Gastrocnemius medialis (tissue), 4 donors: ENCODE measurements around the gene CLCA2. TPM values are rescaled to one million over a fixed set of nuclear protein-coding genes. Genes with fewer than 3 reads are reported as not detected.

ENCODE experiments used
- ATAC-seq, 2 donors: fragments of 150-250 bp; one replicate each; pipeline ENCODE4 v1.9.1; 2016
- DNase-seq, 2 donors: peaks; one replicate each; pipeline ENCODE4 v3.0.0-alpha.2; 2019
- H3K27ac ChIP-seq, 4 donors: fragments of 200-600 bp; sonication (generic); 1 replicate in 1 of 4; 2 replicates in 3 of 4; pipeline ENCODE4 v1.5.1; 2016 to 2018; ENCODE audit warnings: mild to moderate bottlenecking in 2 of 4, moderate library complexity in 1 of 4
- H3K27me3 ChIP-seq, 3 donors: fragments of 200-600 bp; sonication (generic) in 2 of 3; 1 replicate in 1 of 3; 2 replicates in 2 of 3; pipeline versions ENCODE4 v1.5.1 to v1.6.0; 2016 to 2019; ENCODE audit warnings: mild to moderate bottlenecking in 1 of 3, moderate library complexity in 1 of 3
- H3K36me3 ChIP-seq, 2 donors: fragments of 200-600 bp; sonication (generic) in 1 of 2; one replicate each; pipeline ENCODE4 v1.5.1; 2017 to 2018
- H3K4me1 ChIP-seq, 2 donors: fragments of 200-600 bp; sonication (generic) in 1 of 2; one replicate each; pipeline ENCODE4 v1.5.1; 2016 to 2017; ENCODE audit warnings: mild to moderate bottlenecking in 2 of 2
- H3K4me3 ChIP-seq, 4 donors: fragments of 200-600 bp; sonication (generic) in 3 of 4; 1 replicate in 1 of 4; 2 replicates in 3 of 4; pipeline ENCODE4 v1.5.1; 2016 to 2019; ENCODE audit warnings: mild to moderate bottlenecking in 2 of 4
- H3K9me3 ChIP-seq, 3 donors: fragments of 200-600 bp; sonication (generic) in 2 of 3; 1 replicate in 1 of 3; 2 replicates in 2 of 3; pipeline ENCODE4 v1.5.1; 2016 to 2019
- CTCF ChIP-seq, 5 experiments: fragments of 450-650 bp in 3 of 5; fragments of 200-600 bp in 2 of 5; sonication (generic) in 2 of 5; IDR thresholded peaks in 4 of 5; conservative IDR thresholded peaks in 1 of 5; 1 replicate in 4 of 5; 2 replicates in 1 of 5; pipeline ENCODE4 v1.5.1; 2016 to 2019; ENCODE audit warnings: antibody characterized with exemption in 5 of 5, mild to moderate bottlenecking in 3 of 5, moderate library complexity in 3 of 5
- POLR2A ChIP-seq, 2 donors: fragments of 450-650 bp; IDR thresholded peaks; one replicate each; pipeline ENCODE4 v1.6.1; 2017; ENCODE audit warnings: antibody characterized with exemption in 2 of 2, mild to moderate bottlenecking in 2 of 2, moderate library complexity in 2 of 2
- in situ Hi-C, 4 donors: fragments of 200-750 bp; cut with MboI; loops; one replicate each; pipeline versions ENCODE4 v1.15.0 to v1.8.0; 2017; ENCODE audit warnings: low sequenced_read_pairs in 4 of 4
- intact Hi-C: fragments of 100-400 bp; cut with DNase I; formaldehyde crosslinking; loops from one replicate; pipeline ENCODE4 v1.15.1; 2023; ENCODE audit warnings: low total_unique reads
- total RNA-seq, 4 donors: library from RNA; depleted of rRNA; stranded (reverse); fragments of >200 nt; gene quantifications; one replicate each; pipeline versions ENCODE4 v1.1.0 to v1.2.3, GENCODE V29; 2016

Gene CLCA2
- total RNA-seq, 4 donors from 2014 or later: not detected

- ATAC-seq: no peak
- in situ Hi-C loops: no loop called here
- Histone ChIP-seq H3K9me3 (no peaks in the 10 kb centered on the region), H3K4me1 (no peaks in the 10 kb centered on the region), H3K27me3 (no peaks in the 10 kb centered on the region), H3K36me3 (no peaks in the 10 kb centered on the region), H3K27ac (no peak within 1 kb of the TSS), H3K4me3 (no peak within 1 kb of the TSS)
- DNase-seq: no peak
- no peak for TF ChIP-seq CTCF (IDR thresholded peaks at IDR 0.05 in 4 of 5, conservative IDR thresholded peaks at IDR 0.05 in 1 of 5)
- intact Hi-C loops: no loop called here
Observed at GRCh38 chr1:86468501-86468977, 44.6 kb downstream of the CLCA2 start, which contains the start of gene CLCA1. Gene CLCA1 (plus strand): TSS chr1:86468927. CDS start chr1:86468972, 45 bp downstream.

- intact Hi-C loops: loop anchor here (5.0 to 10.0 kb wide), 2 partner anchors 86 to 271 kb away; no protein-coding TSS in a partner anchor
- Histone ChIP-seq H3K4me3 (no peak overlapping the region), H3K36me3 (no peaks in the 10 kb centered on the region), H3K9me3 (no peaks in the 10 kb centered on the region), H3K27me3 (no peaks in the 10 kb centered on the region), H3K4me1 (no peaks in the 10 kb centered on the region), H3K27ac (no peak overlapping the region)
- TF ChIP-seq CTCF (IDR thresholded peaks at IDR 0.05 in 4 of 5, conservative IDR thresholded peaks at IDR 0.05 in 1 of 5) (no peak), POLR2A (IDR thresholded peaks at IDR 0.05) (no peak)
- in situ Hi-C loops: loop anchor here in 1 of 4 donors (10.0 kb wide), 1 partner anchor 614 kb away; no protein-coding TSS in a partner anchor
- ATAC-seq: no peak
- DNase-seq: no peak
Observed at GRCh38 chr1:86470859-86471258, 46.9 kb downstream of the CLCA2 start.

- intact Hi-C loops: loop anchor here (5.0 to 10.0 kb wide), 2 partner anchors 86 to 271 kb away; no protein-coding TSS in a partner anchor
- TF ChIP-seq POLR2A (IDR thresholded peaks at IDR 0.05): no peak
- H3K27ac ChIP-seq: no peak overlapping the region
- in situ Hi-C loops: loop anchor here in 1 of 4 donors (10.0 kb wide), 1 partner anchor 614 kb away; no protein-coding TSS in a partner anchor
- DNase-seq (no peak), ATAC-seq (no peak)
- H3K27me3 ChIP-seq: no peaks in the 10 kb centered on the region
- no peaks in the 10 kb centered on the region for H3K36me3 ChIP-seq
- no peaks in the 10 kb centered on the region for H3K9me3 ChIP-seq
- H3K4me1 ChIP-seq: no peaks in the 10 kb centered on the region
- no peak overlapping the region for H3K4me3 ChIP-seq
Observed at GRCh38 chr1:86471291-86471690, 47.3 kb downstream of the CLCA2 start.

- intact Hi-C loops (loop anchor here (5.0 to 10.0 kb wide), 2 partner anchors 87 to 270 kb away; no protein-coding TSS in a partner anchor), in situ Hi-C loops (loop anchor here in 1 of 4 donors (10.0 kb wide), 1 partner anchor 613 kb away; no protein-coding TSS in a partner anchor)
- no peaks in the 10 kb centered on the region for H3K4me1 ChIP-seq
- no peaks in the 10 kb centered on the region for H3K9me3 ChIP-seq
- DNase-seq (no peak), ATAC-seq (no peak)
- no peaks in the 10 kb centered on the region for H3K27me3 ChIP-seq
- H3K27ac ChIP-seq: no peak overlapping the region
- TF ChIP-seq CTCF (IDR thresholded peaks at IDR 0.05 in 4 of 5, conservative IDR thresholded peaks at IDR 0.05 in 1 of 5) (no peak), POLR2A (IDR thresholded peaks at IDR 0.05) (no peak)
- H3K4me3 ChIP-seq: no peak overlapping the region
- H3K36me3 ChIP-seq: no peaks in the 10 kb centered on the region
Observed at GRCh38 chr1:86472152-86472551, 48.2 kb downstream of the CLCA2 start.

GRCh38 chr1:86472767-86473166 is 48.8 kb downstream of the CLCA2 start:
- no peak for TF ChIP-seq POLR2A (IDR thresholded peaks at IDR 0.05)
- no peak for TF ChIP-seq CTCF (IDR thresholded peaks at IDR 0.05 in 4 of 5, conservative IDR thresholded peaks at IDR 0.05 in 1 of 5)
- in situ Hi-C loops: loop anchor here in 1 of 4 donors (10.0 kb wide), 1 partner anchor 612 kb away; no protein-coding TSS in a partner anchor
- ATAC-seq: no peak
- DNase-seq: no peak
- intact Hi-C loops: loop anchor here (5.0 to 10.0 kb wide), 2 partner anchors 88 to 270 kb away; no protein-coding TSS in a partner anchor
- no peak overlapping the region for H3K4me3 ChIP-seq
- no peak overlapping the region for H3K27ac ChIP-seq
- no peaks in the 10 kb centered on the region for H3K4me1 ChIP-seq
- H3K9me3 ChIP-seq: no peaks in the 10 kb centered on the region
- no peaks in the 10 kb centered on the region for H3K27me3 ChIP-seq
- no peaks in the 10 kb centered on the region for H3K36me3 ChIP-seq
